ENCODE data around the gene GUCY2C.

GUCY2C gene

GRCh38 chr12:14635776-14636175 lies 60.6 kb downstream of the GUCY2C start:
- no peak overlapping the region for H3K9ac ChIP-seq (ENCODE audit: low read depth in 1 of 2, low read length in 2 of 2)
- no peak overlapping the region for H3K27ac ChIP-seq (ENCODE audit: low read depth, low read length)
- no peak overlapping the region for H3K4me3 ChIP-seq (ENCODE audit: low read depth in 1 of 2, low read length in 2 of 2)
- peaks cover 0 to 7% of the 10 kb centered on the region in 2 donors for H3K9me3 ChIP-seq (ENCODE audit: control insufficient read depth in 1 of 2, low read length in 2 of 2)
- H3K4me1 ChIP-seq (ENCODE audit: control insufficient read depth in 1 of 2, insufficient read depth in 2 of 2, low read length in 2 of 2), result no peaks in the 10 kb centered on the region
- peaks cover 24 to 65% of the 10 kb centered on the region in 2 donors for H3K36me3 ChIP-seq (ENCODE audit: control insufficient read depth in 1 of 2, insufficient read depth in 2 of 2, low read length in 2 of 2)
- H3K27me3 ChIP-seq (ENCODE audit: control insufficient read depth in 1 of 2, insufficient read depth in 2 of 2, low read length in 2 of 2), result no peaks in the 10 kb centered on the region

GRCh38 chr12:14630793-14631192 lies 65.6 kb downstream of the GUCY2C start:
- H3K36me3 ChIP-seq (ENCODE audit: control insufficient read depth in 1 of 2, insufficient read depth in 2 of 2, low read length in 2 of 2), result peaks cover 15 to 42% of the 10 kb centered on the region in 2 donors
- H3K9me3 ChIP-seq (ENCODE audit: control insufficient read depth in 1 of 2, low read length in 2 of 2), result no peaks in the 10 kb centered on the region
- H3K27ac ChIP-seq (ENCODE audit: low read depth, low read length), result no peak overlapping the region
- no peak overlapping the region for H3K4me3 ChIP-seq (ENCODE audit: low read depth in 1 of 2, low read length in 2 of 2)
- H3K9ac ChIP-seq (ENCODE audit: low read depth in 1 of 2, low read length in 2 of 2), result no peak overlapping the region
- no peaks in the 10 kb centered on the region for H3K27me3 ChIP-seq (ENCODE audit: control insufficient read depth in 1 of 2, insufficient read depth in 2 of 2, low read length in 2 of 2)
- no peaks in the 10 kb centered on the region for H3K4me1 ChIP-seq (ENCODE audit: control insufficient read depth in 1 of 2, insufficient read depth in 2 of 2, low read length in 2 of 2)

GRCh38 chr12:14629832-14630710 lies 66.3 kb downstream of the GUCY2C start:
- Histone ChIP-seq H3K9me3 (ENCODE audit: control insufficient read depth in 1 of 2, low read length in 2 of 2) (no peaks in the 10 kb centered on the region), H3K27me3 (ENCODE audit: control insufficient read depth in 1 of 2, insufficient read depth in 2 of 2, low read length in 2 of 2) (no peaks in the 10 kb centered on the region), H3K27ac (ENCODE audit: low read depth, low read length) (no peak overlapping the region), H3K36me3 (ENCODE audit: control insufficient read depth in 1 of 2, insufficient read depth in 2 of 2, low read length in 2 of 2) (peaks cover 18 to 39% of the 10 kb centered on the region in 2 donors), H3K4me1 (ENCODE audit: control insufficient read depth in 1 of 2, insufficient read depth in 2 of 2, low read length in 2 of 2) (no peaks in the 10 kb centered on the region), H3K9ac (ENCODE audit: low read depth in 1 of 2, low read length in 2 of 2) (no peak overlapping the region), H3K4me3 (ENCODE audit: low read depth in 1 of 2, low read length in 2 of 2) (no peak overlapping the region)

GRCh38 chr12:14628771-14629170 lies 67.6 kb downstream of the GUCY2C start:
- Histone ChIP-seq H3K9ac (ENCODE audit: low read depth in 1 of 2, low read length in 2 of 2) (no peak overlapping the region), H3K4me1 (ENCODE audit: control insufficient read depth in 1 of 2, insufficient read depth in 2 of 2, low read length in 2 of 2) (no peaks in the 10 kb centered on the region), H3K9me3 (ENCODE audit: control insufficient read depth in 1 of 2, low read length in 2 of 2) (no peaks in the 10 kb centered on the region), H3K36me3 (ENCODE audit: control insufficient read depth in 1 of 2, insufficient read depth in 2 of 2, low read length in 2 of 2) (peaks cover 20 to 34% of the 10 kb centered on the region in 2 donors), H3K4me3 (ENCODE audit: low read depth in 1 of 2, low read length in 2 of 2) (no peak overlapping the region), H3K27ac (ENCODE audit: low read depth, low read length) (no peak overlapping the region), H3K27me3 (ENCODE audit: control insufficient read depth in 1 of 2, insufficient read depth in 2 of 2, low read length in 2 of 2) (no peaks in the 10 kb centered on the region)

- H3K9ac ChIP-seq (ENCODE audit: low read depth in 1 of 2, low read length in 2 of 2), result no peak overlapping the region
- peaks cover 7 to 14% of the 10 kb centered on the region in 2 donors for H3K4me1 ChIP-seq (ENCODE audit: control insufficient read depth in 1 of 2, insufficient read depth in 2 of 2, low read length in 2 of 2)
- no peaks in the 10 kb centered on the region for H3K27me3 ChIP-seq (ENCODE audit: control insufficient read depth in 1 of 2, insufficient read depth in 2 of 2, low read length in 2 of 2)
- no peak overlapping the region for H3K27ac ChIP-seq (ENCODE audit: low read depth, low read length)
- H3K36me3 ChIP-seq (ENCODE audit: control insufficient read depth in 1 of 2, insufficient read depth in 2 of 2, low read length in 2 of 2), result peaks cover 32 to 46% of the 10 kb centered on the region in 2 donors
- H3K4me3 ChIP-seq (ENCODE audit: low read depth in 1 of 2, low read length in 2 of 2), result no peak overlapping the region
- H3K9me3 ChIP-seq (ENCODE audit: control insufficient read depth in 1 of 2, low read length in 2 of 2), result no peaks in the 10 kb centered on the region
Observed at GRCh38 chr12:14621826-14622225, 74.6 kb downstream of the GUCY2C start.

GRCh38 chr12:14619741-14620501 lies 76.5 kb downstream of the GUCY2C start:
- H3K27ac ChIP-seq (ENCODE audit: low read depth, low read length), result no peak overlapping the region

GRCh38 chr12:14618983-14619382 lies 77.4 kb downstream of the GUCY2C start:
- peaks cover 43 to 60% of the 10 kb centered on the region in 2 donors for H3K36me3 ChIP-seq (ENCODE audit: control insufficient read depth in 1 of 2, insufficient read depth in 2 of 2, low read length in 2 of 2)

More at GRCh38 chr12:14619741-14620501, 76.5 kb downstream of the GUCY2C start:
- no peaks in the 10 kb centered on the region for H3K9me3 ChIP-seq (ENCODE audit: control insufficient read depth in 1 of 2, low read length in 2 of 2)
- peaks cover 7 to 14% of the 10 kb centered on the region in 2 donors for H3K4me1 ChIP-seq (ENCODE audit: control insufficient read depth in 1 of 2, insufficient read depth in 2 of 2, low read length in 2 of 2)
- H3K27me3 ChIP-seq (ENCODE audit: control insufficient read depth in 1 of 2, insufficient read depth in 2 of 2, low read length in 2 of 2), result no peaks in the 10 kb centered on the region
- H3K9ac ChIP-seq (ENCODE audit: low read depth in 1 of 2, low read length in 2 of 2), result no peak overlapping the region
- no peak overlapping the region for H3K4me3 ChIP-seq (ENCODE audit: low read depth in 1 of 2, low read length in 2 of 2)
- H3K36me3 ChIP-seq (ENCODE audit: control insufficient read depth in 1 of 2, insufficient read depth in 2 of 2, low read length in 2 of 2), result peaks cover 41 to 55% of the 10 kb centered on the region in 2 donors

GRCh38 chr12:14614704-14615121 lies 81.7 kb downstream of the GUCY2C start:
- Histone ChIP-seq H3K4me3 (ENCODE audit: low read depth in 1 of 2, low read length in 2 of 2) (no peak overlapping the region), H3K27me3 (ENCODE audit: control insufficient read depth in 1 of 2, insufficient read depth in 2 of 2, low read length in 2 of 2) (no peaks in the 10 kb centered on the region), H3K9me3 (ENCODE audit: control insufficient read depth in 1 of 2, low read length in 2 of 2) (peaks cover 8 to 14% of the 10 kb centered on the region in 2 donors), H3K36me3 (ENCODE audit: control insufficient read depth in 1 of 2, insufficient read depth in 2 of 2, low read length in 2 of 2) (peaks cover 36 to 65% of the 10 kb centered on the region in 2 donors), H3K4me1 (ENCODE audit: control insufficient read depth in 1 of 2, insufficient read depth in 2 of 2, low read length in 2 of 2) (peaks cover 2 to 9% of the 10 kb centered on the region in 2 donors), H3K27ac (ENCODE audit: low read depth, low read length) (no peak overlapping the region), H3K9ac (ENCODE audit: low read depth in 1 of 2, low read length in 2 of 2) (no peak overlapping the region)

More at GRCh38 chr12:14618983-14619382, 77.4 kb downstream of the GUCY2C start:
- Histone ChIP-seq H3K4me1 (ENCODE audit: control insufficient read depth in 1 of 2, insufficient read depth in 2 of 2, low read length in 2 of 2) (peaks cover 7 to 14% of the 10 kb centered on the region in 2 donors), H3K9ac (ENCODE audit: low read depth in 1 of 2, low read length in 2 of 2) (no peak overlapping the region), H3K27ac (ENCODE audit: low read depth, low read length) (no peak overlapping the region), H3K27me3 (ENCODE audit: control insufficient read depth in 1 of 2, insufficient read depth in 2 of 2, low read length in 2 of 2) (no peaks in the 10 kb centered on the region), H3K4me3 (ENCODE audit: low read depth in 1 of 2, low read length in 2 of 2) (no peak overlapping the region), H3K9me3 (ENCODE audit: control insufficient read depth in 1 of 2, low read length in 2 of 2) (no peaks in the 10 kb centered on the region)

GRCh38 chr12:14613718-14614117 lies 82.7 kb downstream of the GUCY2C start:
- peaks cover 0 to 8% of the 10 kb centered on the region in 2 donors for H3K4me1 ChIP-seq (ENCODE audit: control insufficient read depth in 1 of 2, insufficient read depth in 2 of 2, low read length in 2 of 2)
- no peak overlapping the region for H3K9ac ChIP-seq (ENCODE audit: low read depth in 1 of 2, low read length in 2 of 2)
- no peak overlapping the region for H3K27ac ChIP-seq (ENCODE audit: low read depth, low read length)
- peaks cover 8 to 14% of the 10 kb centered on the region in 2 donors for H3K9me3 ChIP-seq (ENCODE audit: control insufficient read depth in 1 of 2, low read length in 2 of 2)
- no peaks in the 10 kb centered on the region for H3K27me3 ChIP-seq (ENCODE audit: control insufficient read depth in 1 of 2, insufficient read depth in 2 of 2, low read length in 2 of 2)
- H3K4me3 ChIP-seq (ENCODE audit: low read depth in 1 of 2, low read length in 2 of 2), result no peak overlapping the region
- peaks cover 31 to 59% of the 10 kb centered on the region in 2 donors for H3K36me3 ChIP-seq (ENCODE audit: control insufficient read depth in 1 of 2, insufficient read depth in 2 of 2, low read length in 2 of 2)
